Epidermal melanocyte (primary cell): Measurements from ENCODE around the gene PLXNC1.
"Not testable (repeated sequence)": the region's sequence is repeated elsewhere in the genome, so short reads cannot be mapped to it uniquely, and the experiment has no call there.

ENCODE experiments used
- DNase-seq: peaks from one replicate; pipeline ENCODE4 v3.0.0; 2011; ENCODE audit warnings: low spot score; ENCODE audit not compliant: insufficient read length

PLXNC1 gene

GRCh38 chr12:94286583-94287244 lies 138.3 kb downstream of the PLXNC1 start:
- no peak for DNase-seq

DNA sequence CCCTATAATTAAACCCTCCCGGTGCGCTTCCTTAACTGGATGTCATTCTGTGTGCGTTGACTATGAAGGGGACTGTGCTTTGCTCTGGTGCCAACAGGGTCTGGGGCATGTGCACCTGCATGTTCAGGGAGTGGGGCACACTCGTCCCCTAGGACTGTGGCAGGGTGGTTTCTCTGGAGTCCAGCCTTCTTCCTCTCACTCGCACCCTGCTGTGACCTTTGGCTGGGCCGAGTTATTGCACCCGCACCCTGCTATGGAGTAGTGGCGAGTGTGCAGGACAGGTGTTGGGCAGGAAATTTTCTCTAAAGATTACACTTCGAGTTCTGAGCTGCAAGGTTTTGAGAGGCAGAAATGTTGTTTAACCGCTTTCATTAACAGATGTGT lies 138.9 kb downstream of the PLXNC1 start:
- no peak for DNase-seq

DNA sequence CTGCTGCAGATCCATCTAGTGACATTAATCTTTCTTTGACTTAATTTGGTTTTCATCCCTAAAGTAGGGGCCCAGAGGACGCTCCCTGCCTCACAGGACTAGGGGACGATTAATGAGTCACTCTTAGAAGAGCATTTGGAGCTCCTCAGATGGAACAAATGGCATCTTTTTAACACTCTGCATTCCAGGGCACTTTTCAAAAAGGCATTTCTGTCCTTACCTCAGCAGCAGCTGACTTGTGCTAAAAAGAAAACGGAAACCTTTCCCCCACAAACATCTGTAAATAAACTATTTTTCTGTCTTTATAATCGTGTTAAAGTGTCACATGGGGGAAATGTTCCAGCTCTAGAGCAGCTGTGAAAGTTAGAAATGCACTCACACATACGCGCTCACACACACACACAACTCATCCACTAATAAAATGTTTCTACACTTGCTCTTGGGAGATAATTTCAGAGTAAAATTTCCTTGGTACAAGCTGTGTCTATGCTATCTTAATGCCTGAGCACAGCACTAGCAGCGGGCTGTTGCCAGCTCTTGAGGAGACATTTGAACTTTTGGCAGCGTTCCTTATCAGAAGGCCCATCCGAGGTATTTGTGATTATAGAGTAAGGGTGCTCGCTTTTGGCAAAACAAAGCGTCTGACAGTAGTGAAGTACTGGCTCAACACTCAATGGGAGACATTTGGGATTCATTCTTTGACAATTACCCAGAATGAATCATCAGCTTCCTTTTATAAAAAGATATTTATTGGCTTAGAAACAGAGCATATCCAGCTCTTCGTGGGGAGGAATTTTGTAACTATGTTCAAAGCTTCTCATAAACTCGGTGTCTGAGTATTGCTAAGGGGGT lies 141.3 kb downstream of the PLXNC1 start:
- DNase-seq: no peak

GRCh38 chr12:94290353-94290752 lies 142.0 kb downstream of the PLXNC1 start:
- no peak for DNase-seq

DNA sequence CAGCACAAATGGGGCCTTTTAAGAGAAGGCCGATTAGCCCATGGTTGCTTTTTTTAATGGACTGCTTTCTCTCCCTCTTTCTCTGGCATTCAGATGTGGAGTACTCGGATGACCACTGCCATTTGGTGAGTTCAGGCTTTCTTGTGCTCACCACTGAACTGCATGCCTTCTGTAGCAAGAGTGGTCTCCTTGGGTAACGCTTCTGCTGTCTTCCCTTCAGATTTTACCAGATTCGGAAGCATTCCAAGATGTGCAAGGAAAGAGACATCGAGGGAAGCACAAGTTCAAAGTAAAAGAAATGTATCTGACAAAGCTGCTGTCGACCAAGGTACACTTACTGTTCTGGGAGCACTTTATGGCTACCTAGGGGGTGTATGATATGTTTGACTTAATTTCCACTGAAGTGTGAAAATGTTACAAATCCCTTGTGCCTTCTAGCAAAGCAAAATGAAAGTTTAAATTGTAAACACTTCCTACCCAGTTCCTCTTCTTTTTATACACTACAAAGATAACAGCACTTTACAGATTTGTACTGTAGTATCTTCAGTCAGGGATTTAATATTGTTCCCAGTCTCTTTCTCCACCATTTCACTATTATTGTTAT lies 148.8 kb downstream of the PLXNC1 start:
- no peak for DNase-seq

DNA sequence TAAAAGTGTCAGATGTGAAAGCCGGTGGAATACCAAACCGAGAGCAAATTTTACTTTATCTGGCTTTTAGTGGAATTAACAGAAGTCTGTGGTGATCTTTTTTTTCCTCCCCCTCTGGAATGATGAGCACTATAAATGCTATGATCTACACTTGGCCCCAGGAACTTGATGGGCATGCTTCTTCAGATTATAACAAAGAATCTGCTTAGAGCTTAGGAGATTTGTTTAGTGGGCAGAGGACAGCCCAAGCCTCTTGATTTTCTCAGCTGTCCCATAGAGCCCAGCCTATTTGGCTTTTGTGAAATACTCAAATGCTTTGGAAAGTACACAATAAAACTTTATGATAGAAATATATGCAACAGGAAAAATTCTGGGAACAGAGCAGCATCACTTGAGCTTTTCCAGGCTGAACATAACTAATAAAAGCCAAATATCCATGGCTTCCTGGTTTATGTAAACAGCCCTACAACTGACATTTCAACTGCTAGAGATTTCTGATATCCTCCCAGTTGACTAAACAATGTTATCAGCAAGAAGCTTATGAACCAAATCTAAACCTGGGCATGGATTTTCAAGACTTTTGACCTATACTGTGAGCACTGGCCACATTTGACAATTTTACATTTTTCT lies 149.6 kb downstream of the PLXNC1 start:
- DNase-seq: no peak

DNA sequence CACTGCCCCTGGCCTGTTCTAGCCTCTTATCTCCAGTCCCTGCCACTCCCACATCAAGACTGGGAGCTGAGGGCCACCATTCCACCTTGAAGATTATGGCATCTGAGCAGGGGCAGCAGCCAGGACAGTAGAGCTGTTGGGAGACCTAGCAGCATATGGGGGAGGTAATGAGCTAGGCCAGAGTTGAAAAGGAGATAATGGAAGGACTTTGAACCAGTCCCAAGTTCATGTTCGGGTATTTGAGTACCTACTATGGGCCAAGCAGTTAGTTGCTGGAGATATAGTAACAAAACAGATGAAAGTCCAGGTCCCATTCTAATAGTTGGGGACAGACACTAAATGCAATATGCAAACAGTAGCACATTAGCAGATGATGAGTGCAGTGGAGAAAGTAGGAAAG lies 151.5 kb downstream of the PLXNC1 start:
- DNase-seq: no peak

DNA sequence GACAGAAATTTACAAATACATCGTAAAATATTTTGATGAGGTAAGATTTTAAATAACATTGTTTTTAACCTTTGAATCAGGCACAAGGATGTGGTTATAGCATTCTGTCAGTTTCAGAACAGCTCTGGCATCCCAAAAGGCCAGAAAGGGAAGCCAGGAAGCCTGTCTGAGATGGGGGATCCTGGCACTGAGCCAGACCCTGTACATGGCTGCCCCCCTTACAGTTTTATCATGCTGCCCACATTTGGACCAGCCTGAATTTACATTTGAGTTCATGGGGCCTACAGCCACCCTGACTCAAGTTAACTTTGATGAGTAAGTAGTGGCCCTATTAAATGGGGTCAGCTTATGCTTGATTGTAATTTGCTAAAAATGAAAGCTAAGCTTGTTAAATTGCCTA lies 155.6 kb downstream of the PLXNC1 start:
- DNase-seq: no peak

DNA sequence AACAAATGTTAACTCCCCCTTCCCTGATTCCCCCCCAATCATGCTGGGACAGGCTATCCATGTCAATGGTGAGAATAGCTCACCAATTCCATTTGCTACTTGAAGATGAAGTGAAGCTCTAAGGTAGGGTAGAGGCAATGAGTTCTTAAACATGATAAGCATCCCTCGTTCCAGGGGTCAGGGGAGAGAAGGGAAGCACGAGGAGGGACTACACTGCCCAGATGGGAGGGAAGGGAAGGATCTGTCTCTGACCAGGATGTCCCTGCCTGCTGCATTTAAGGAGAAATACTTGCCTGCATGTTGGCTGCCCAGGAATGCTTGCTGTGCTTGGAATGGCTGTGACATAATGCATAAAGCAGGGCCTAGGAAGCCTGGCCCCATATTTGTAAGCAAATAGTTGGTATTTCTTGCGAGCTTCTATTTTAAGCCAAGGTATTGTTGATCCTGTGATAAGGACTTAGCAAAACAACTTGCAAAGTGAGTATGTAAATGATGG lies 156.2 kb downstream of the PLXNC1 start:
- no peak for DNase-seq

- DNase-seq: no peak
Measured at GRCh38 chr12:94305130-94305957, 157.0 kb downstream of the PLXNC1 start.

DNA sequence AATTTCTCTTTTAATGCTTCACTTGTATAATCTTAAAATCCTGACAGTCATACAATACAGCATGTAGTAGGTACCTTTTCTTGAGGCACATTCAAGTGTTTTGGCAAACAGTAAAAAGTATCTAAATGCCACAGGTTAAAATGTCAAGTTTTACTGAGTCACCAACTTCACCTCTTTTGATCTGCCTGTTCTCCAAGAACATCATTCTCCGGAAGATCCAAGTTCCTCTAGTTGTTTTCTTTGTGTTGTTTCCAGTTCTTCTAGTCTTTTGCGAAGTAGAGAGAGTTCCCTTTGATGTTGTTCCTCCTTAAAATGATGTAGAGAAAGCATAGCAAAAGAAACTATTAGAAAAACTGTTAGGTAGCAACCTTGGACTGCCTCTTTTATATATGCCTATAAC lies 160.2 kb downstream of the PLXNC1 start:
- DNase-seq: no peak

DNA sequence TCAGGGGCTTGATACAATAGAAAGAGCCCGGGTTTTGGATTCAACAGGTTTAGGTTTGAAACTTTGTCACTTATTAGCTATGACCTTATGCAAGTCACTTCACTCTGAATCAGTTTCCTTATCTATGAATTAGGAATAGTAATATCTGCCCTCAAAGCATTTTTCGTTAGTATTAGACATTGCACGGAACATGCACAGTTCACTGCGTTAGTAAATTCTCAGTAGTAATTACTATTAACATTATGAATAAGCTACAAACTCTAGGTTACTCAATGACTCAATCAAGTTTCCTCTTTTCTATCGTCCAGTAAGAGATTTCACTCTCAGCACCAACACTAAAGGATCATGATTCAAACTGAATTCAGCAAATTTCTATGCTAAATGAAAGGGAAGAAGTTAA lies 161.0 kb downstream of the PLXNC1 start:
- no peak for DNase-seq

- no peak for DNase-seq
Measured at GRCh38 chr12:94312378-94312777, 164.0 kb downstream of the PLXNC1 start.

- DNase-seq: not testable (repeated sequence)
Measured at GRCh38 chr12:94316600-94316999, 168.2 kb downstream of the PLXNC1 start.

DNA sequence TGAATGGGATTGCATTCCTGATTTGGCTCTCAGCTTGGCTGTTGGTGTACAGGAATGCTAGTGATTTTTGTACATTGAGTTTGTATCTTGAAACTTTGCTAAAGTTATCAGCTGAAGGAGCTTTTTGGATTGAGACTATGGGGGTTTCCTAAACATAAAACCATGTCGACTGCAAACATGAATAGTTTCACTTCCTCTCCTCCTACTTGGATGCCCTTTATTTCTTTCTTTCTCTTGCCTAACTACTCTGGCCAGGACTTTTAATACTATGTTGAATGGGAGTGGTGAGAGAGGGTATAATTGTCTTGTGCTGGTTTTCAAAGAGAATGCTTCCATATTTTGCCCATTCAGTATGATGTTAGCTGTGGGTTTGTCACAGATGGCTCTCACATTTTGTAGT lies 169.8 kb downstream of the PLXNC1 start:
- no peak for DNase-seq

DNA sequence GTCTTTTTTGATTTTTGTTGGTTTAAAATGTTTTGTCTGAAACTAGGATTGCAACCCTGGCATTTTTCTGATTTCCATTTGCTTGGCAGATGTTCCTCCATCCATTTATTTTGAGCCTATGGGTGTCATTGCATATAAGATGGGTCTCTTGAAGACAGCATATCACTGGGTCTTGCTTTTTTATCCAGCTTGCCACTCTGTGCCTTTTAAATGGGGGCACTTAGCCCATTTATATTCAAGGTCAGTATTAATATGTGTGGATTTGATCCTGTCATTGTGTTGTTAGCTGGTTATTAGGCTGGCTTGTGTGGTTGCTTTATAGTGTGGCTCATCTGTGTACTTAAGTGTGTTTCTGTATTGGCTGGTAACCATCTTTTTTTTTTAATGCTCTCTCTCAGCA lies 171.7 kb downstream of the PLXNC1 start:
- no peak for DNase-seq

DNA sequence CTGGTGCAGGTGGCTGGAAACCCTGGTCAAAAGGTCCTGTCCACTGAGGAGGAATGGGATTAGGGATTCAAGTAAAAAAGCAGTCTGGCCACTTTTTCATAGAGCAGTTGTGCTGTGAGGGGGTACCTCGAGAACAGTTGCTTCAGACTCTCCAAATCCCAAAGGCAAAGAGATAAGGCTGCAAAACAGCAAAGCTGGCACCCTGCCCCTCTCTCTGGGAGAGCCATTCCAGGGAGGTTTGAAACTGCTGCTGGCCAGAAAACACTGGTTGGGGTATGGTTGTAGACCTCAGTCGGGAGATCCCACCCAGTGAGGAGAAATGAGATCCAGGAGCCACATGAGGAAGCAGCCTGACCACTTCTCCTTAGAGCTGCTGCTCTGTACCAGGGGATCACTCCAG lies 174.0 kb downstream of the PLXNC1 start:
- DNase-seq: no peak

- no peak for DNase-seq
Measured at GRCh38 chr12:94326234-94326633, 177.9 kb downstream of the PLXNC1 start.

- no peak for DNase-seq
Measured at GRCh38 chr12:94326727-94327126, 178.3 kb downstream of the PLXNC1 start.

GRCh38 chr12:94327809-94328208 lies 179.4 kb downstream of the PLXNC1 start:
- no peak for DNase-seq

DNA sequence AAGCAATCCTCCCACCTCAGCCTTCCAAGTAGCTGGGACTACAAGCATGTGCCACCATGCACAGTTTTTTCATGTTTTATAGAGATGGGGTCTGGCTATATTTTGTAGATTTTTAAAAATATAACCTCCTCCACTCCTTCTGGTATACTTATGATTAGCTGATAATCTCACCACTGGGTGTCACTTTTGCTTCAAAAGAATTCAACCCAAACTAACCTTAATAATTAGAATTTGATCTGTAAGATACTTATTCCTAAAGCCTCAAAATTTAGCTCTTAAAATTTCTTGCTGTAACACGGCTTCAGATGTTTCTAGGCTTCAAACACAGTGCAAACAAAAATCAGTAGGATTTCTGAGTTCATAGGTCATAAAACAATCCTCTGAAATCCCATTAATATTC lies 181.0 kb downstream of the PLXNC1 start:
- DNase-seq: no peak
